Muscle of leg (tissue), 11 donors: Measurements from ENCODE around the gene LCE3D. TPM values are rescaled to one million over a fixed set of nuclear protein-coding genes. Genes with fewer than 3 reads are reported as not detected.

Experiments
- DNase-seq: peaks from one replicate; pipeline ENCODE4 v3.0.0; 2013
- H3K27ac ChIP-seq: one replicate; pipeline ENCODE4 v1.5.1; 2013; ENCODE audit warnings: mild to moderate bottlenecking, low read length, control low read depth
- H3K27me3 ChIP-seq: one replicate; pipeline ENCODE4 v1.6.1; 2013; ENCODE audit warnings: low read length; ENCODE audit not compliant: control insufficient read depth, insufficient read depth
- H3K36me3 ChIP-seq: one replicate; pipeline ENCODE4 v1.6.1; 2013; ENCODE audit warnings: low read length; ENCODE audit not compliant: control insufficient read depth, insufficient read depth
- H3K4me1 ChIP-seq: one replicate; pipeline ENCODE4 v1.6.1; 2013; ENCODE audit warnings: low read length; ENCODE audit not compliant: control insufficient read depth, insufficient read depth
- H3K4me3 ChIP-seq: one replicate; pipeline ENCODE4 v1.5.1; 2013; ENCODE audit warnings: low read length, control low read depth
- H3K9me3 ChIP-seq: replicated peaks from 2 replicates; pipeline ENCODE4 v1.6.1; 2013; ENCODE audit warnings: low read depth, low read length; ENCODE audit not compliant: control insufficient read depth
- WGBS: methylation state at CpG from one replicate; pipeline ENCODE4 v1.1.5; 2013; ENCODE audit warnings: missing lambda C conversion rate; ENCODE audit not compliant: insufficient coverage; 5-methylcytosine and 5-hydroxymethylcytosine counted together
- polyA plus RNA-seq, 8 donors: library from polyadenylated mRNA; unstranded; fragments of 120-200 nt; gene quantifications; one replicate each; pipeline versions ENCODE4 v1.2.1 to v1.2.3, GENCODE V29; 2013; ENCODE audit warnings: inconsistent platforms in 1 of 8, low replicate concordance in 1 of 8; ENCODE audit not compliant: insufficient read length in 8 of 8, insufficient read depth in 1 of 8
- total RNA-seq: library from RNA; stranded (reverse); fragments of 120-200 nt; gene quantifications from one replicate; pipeline ENCODE4 v1.2.4, GENCODE V29; 2013

The LCE3D gene
- total and polyA plus RNA-seq, 9 donors, result not detected

DNA sequence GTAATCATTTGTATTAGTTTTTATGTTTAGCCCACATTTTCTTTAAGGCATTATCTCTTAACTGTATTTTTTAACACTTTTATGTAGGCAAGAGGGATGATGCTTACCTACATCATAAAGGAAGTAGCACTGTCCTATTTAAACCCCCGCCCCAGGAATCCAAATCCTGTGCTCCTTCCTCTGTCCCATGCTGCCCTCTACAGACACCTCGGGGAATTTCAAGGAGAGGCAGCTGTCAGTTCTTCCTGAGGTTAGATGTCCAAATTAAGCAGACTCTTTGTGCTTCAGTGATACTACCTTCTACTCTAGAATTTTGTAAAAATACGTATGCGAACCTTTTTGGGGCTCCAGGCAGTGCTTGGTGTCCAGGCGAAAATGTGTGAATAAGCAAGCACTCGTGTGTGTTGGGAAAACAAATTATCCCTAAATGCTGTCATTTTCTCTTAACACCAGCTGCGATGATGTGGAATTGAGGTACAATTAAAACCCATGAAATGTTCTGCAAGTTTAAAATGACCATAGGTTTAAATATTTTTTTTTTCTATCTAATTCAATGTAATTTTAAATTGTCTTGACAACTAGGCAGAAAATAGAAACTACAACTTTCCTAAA lies 46.9 kb downstream of the LCE3D start:
- no peak overlapping the region for H3K4me3 ChIP-seq
- no peaks in the 10 kb centered on the region for H3K4me1 ChIP-seq
- DNase-seq, result no peak
- H3K36me3 ChIP-seq, result no peaks in the 10 kb centered on the region
- peaks cover 3% of the 10 kb centered on the region for H3K9me3 ChIP-seq
- H3K27me3 ChIP-seq, result no peaks in the 10 kb centered on the region
- H3K27ac ChIP-seq, result no peak overlapping the region
- WGBS, result no CpG with 5 or more reads among the region's 7 CpGs

Other genes with a start within 250 kb of the LCE3D start
- gene FLG2, start 220.5 kb downstream of the LCE3D start, total RNA-seq, result not detected
- under 1 TPM in 6 of 8 donors, not detected in 2; 0.01 to 0.11 (median 0.04) TPM for gene FLG2, start 220.5 kb downstream of the LCE3D start, polyA plus RNA-seq
- not detected for gene CRNN, start 166.3 kb downstream of the LCE3D start, total RNA-seq
- not detected for gene CRNN, start 166.3 kb downstream of the LCE3D start, polyA plus RNA-seq
- not detected for gene LCE5A, start 69.7 kb downstream of the LCE3D start, total RNA-seq
- not detected for gene LCE5A, start 69.7 kb downstream of the LCE3D start, polyA plus RNA-seq
- gene CRCT1, start 66.0 kb downstream of the LCE3D start, total RNA-seq, result not detected
- gene CRCT1, start 66.0 kb downstream of the LCE3D start, polyA plus RNA-seq, result not detected
- not detected for gene LCE3E, start 13.7 kb downstream of the LCE3D start, total RNA-seq
- not detected for gene LCE3E, start 13.7 kb downstream of the LCE3D start, polyA plus RNA-seq
- gene LCE3C, start 19.7 kb upstream of the LCE3D start, total RNA-seq, result not detected
- not detected for gene LCE3C, start 19.7 kb upstream of the LCE3D start, polyA plus RNA-seq
- gene LCE3B, start 33.3 kb upstream of the LCE3D start, total RNA-seq, result not detected
- not detected for gene LCE3B, start 33.3 kb upstream of the LCE3D start, polyA plus RNA-seq
- not detected for gene LCE3A, start 42.6 kb upstream of the LCE3D start, total RNA-seq
- not detected for gene LCE3A, start 42.6 kb upstream of the LCE3D start, polyA plus RNA-seq
- gene LCE2D, start 82.9 kb upstream of the LCE3D start, total RNA-seq, result not detected
- gene LCE2D, start 82.9 kb upstream of the LCE3D start, polyA plus RNA-seq, result not detected
- gene LCE2C, start 94.8 kb upstream of the LCE3D start, total RNA-seq, result not detected
- gene LCE2C, start 94.8 kb upstream of the LCE3D start, polyA plus RNA-seq, result not detected
- not detected for gene LCE2B, start 105.6 kb upstream of the LCE3D start, total RNA-seq
- gene LCE2B, start 105.6 kb upstream of the LCE3D start, polyA plus RNA-seq, result not detected
- gene LCE2A, start 117.8 kb upstream of the LCE3D start, total RNA-seq, result not detected
- gene LCE2A, start 117.8 kb upstream of the LCE3D start, polyA plus RNA-seq, result not detected
- not detected for gene LCE4A, start 127.6 kb upstream of the LCE3D start, total RNA-seq
- not detected for gene LCE4A, start 127.6 kb upstream of the LCE3D start, polyA plus RNA-seq
- not detected for gene KPRP, start 177.5 kb upstream of the LCE3D start, total RNA-seq
- not detected for gene KPRP, start 177.5 kb upstream of the LCE3D start, polyA plus RNA-seq
- gene LCE1F, start 194.6 kb upstream of the LCE3D start, total RNA-seq, result not detected
- not detected for gene LCE1F, start 194.6 kb upstream of the LCE3D start, polyA plus RNA-seq
- gene LCE1E, start 205.7 kb upstream of the LCE3D start, total RNA-seq, result not detected
- gene LCE1E, start 205.7 kb upstream of the LCE3D start, polyA plus RNA-seq, result not detected
- not detected for gene LCE1D, start 216.2 kb upstream of the LCE3D start, total RNA-seq
- not detected for gene LCE1D, start 216.2 kb upstream of the LCE3D start, polyA plus RNA-seq
- not detected for gene LCE1C, start 226.1 kb upstream of the LCE3D start, total RNA-seq
- not detected for gene LCE1C, start 226.1 kb upstream of the LCE3D start, polyA plus RNA-seq
- gene LCE1B, start 231.5 kb upstream of the LCE3D start, total RNA-seq, result not detected
- gene LCE1B, start 231.5 kb upstream of the LCE3D start, polyA plus RNA-seq, result not detected
- not detected for gene LCE1A, start 247.0 kb upstream of the LCE3D start, total RNA-seq
- gene LCE1A, start 247.0 kb upstream of the LCE3D start, polyA plus RNA-seq, result not detected